Ascending aorta (tissue), 2 donors: ENCODE measurements around the gene NLRC3. TPM values are rescaled to one million over a fixed set of nuclear protein-coding genes. Genes with fewer than 3 reads are reported as not detected.

Source experiments
- DNase-seq, 2 donors: peaks; one replicate each; pipeline ENCODE4 v3.0.0-alpha.2; 2019; ENCODE audit warnings: low spot score in 2 of 2
- H3K27ac ChIP-seq, 2 donors: fragments of 200-600 bp; sonication (generic); one replicate each; pipeline ENCODE4 v1.5.1; 2016 to 2017; ENCODE audit warnings: mild to moderate bottlenecking in 1 of 2
- H3K27me3 ChIP-seq: fragments of 200-600 bp; sonication (generic); one replicate; pipeline ENCODE4 v1.5.1; 2017
- H3K36me3 ChIP-seq, 2 donors: fragments of 200-600 bp; sonication (generic); one replicate each; pipeline ENCODE4 v1.5.1; 2016
- H3K4me1 ChIP-seq, 2 donors: fragments of 200-600 bp; sonication (generic); one replicate each; pipeline ENCODE4 v1.5.1; 2016 to 2017; ENCODE audit warnings: mild to moderate bottlenecking in 1 of 2
- H3K4me3 ChIP-seq, 2 donors: fragments of 200-600 bp; sonication (generic); one replicate each; pipeline ENCODE4 v1.5.1; 2016 to 2017; ENCODE audit warnings: mild to moderate bottlenecking in 1 of 2
- H3K9me3 ChIP-seq, 2 donors: fragments of 200-600 bp; sonication (generic); one replicate each; pipeline ENCODE4 v1.5.1; 2016
- CTCF ChIP-seq, 3 experiments: fragments of 200-600 bp in 2 of 3; fragments of 450-650 bp in 1 of 3; sonication (generic) in 2 of 3; IDR thresholded peaks; one replicate each; pipeline ENCODE4 v1.5.1; 2016 to 2019; ENCODE audit warnings: antibody characterized with exemption in 3 of 3, mild to moderate bottlenecking in 1 of 3, moderate library complexity in 1 of 3
- intact Hi-C: fragments of 100-400 bp; cut with DNase I; formaldehyde crosslinking; loops from one replicate; pipeline ENCODE4 v1.15.1; 2023
- total RNA-seq: library from RNA; depleted of rRNA; stranded (reverse); fragments of >200 nt; gene quantifications from one replicate; pipeline ENCODE4 v1.1.0, GENCODE V29; 2016

NLRC3 gene
- total RNA-seq, 1 donor from 2014 or later, result 2.1 TPM

DNA sequence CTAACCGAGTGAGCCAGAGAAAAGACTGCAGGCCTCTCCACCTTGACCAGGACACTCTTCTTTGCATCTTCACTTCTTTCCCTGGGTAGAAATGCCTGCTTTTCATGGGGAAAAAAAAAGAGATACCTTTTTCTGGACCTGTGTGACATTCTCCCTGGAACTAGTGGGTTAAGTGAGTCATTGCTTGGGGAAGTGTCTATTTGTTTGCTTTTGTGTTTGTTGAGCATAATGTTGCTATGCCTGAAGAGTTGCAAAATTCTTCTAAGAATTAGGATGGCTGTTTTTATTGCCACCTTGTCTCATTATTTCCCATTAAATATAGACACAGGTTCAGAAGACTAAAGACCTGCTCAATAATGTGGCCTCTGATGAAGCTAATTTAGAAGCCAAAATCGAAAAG lies 57.6 kb downstream of the NLRC3 start:
- no peak for TF ChIP-seq CTCF (IDR thresholded peaks at IDR 0.05)
- no peaks in the 10 kb centered on the region for H3K9me3 ChIP-seq
- no peak overlapping the region for H3K4me3 ChIP-seq
- H3K4me1 ChIP-seq, result peaks cover 0 to 5% of the 10 kb centered on the region in 2 donors
- no peak for DNase-seq
- peaks cover 25 to 46% of the 10 kb centered on the region in 2 donors for H3K36me3 ChIP-seq
- no peaks in the 10 kb centered on the region for H3K27me3 ChIP-seq
- peak overlapping the region; percentile 70 to 83 for H3K27ac ChIP-seq
- intact Hi-C loops, result no loop called here

DNA sequence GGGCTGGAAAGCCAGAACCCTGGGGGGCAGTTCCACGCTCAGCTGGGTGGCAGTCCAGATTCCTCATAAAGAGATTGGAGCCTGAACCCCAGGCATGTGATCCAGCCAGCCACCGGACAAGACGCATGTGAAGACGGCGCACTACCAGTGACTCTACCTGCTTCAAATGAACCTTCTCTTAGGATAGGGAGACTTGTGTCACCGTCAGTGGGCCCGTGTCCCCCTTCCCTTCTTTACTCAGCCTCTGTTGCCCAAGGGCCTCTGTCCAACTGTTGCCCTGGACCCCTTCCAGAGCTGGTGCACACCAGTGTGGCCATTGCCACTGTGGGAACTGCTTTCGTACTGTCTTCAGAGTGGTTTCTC lies 58.2 kb downstream of the NLRC3 start:
- no peak for TF ChIP-seq CTCF (IDR thresholded peaks at IDR 0.05)
- Histone ChIP-seq H3K36me3 (peaks cover 29 to 48% of the 10 kb centered on the region in 2 donors), H3K9me3 (no peaks in the 10 kb centered on the region), H3K4me3 (no peak overlapping the region), H3K27ac (no peak overlapping the region), H3K4me1 (peaks cover 0 to 5% of the 10 kb centered on the region in 2 donors), H3K27me3 (no peaks in the 10 kb centered on the region)
- no peak for DNase-seq
- intact Hi-C loops, result no loop called here

GRCh38 chr16:3518292-3518985 lies 58.8 kb downstream of the NLRC3 start:
- Histone ChIP-seq H3K36me3 (peaks cover 28 to 47% of the 10 kb centered on the region in 2 donors), H3K4me1 (peaks cover 0 to 5% of the 10 kb centered on the region in 2 donors), H3K9me3 (no peaks in the 10 kb centered on the region), H3K27me3 (no peaks in the 10 kb centered on the region), H3K4me3 (no peak overlapping the region), H3K27ac (no peak overlapping the region)
- no peak for DNase-seq
- intact Hi-C loops, result no loop called here
- no peak for TF ChIP-seq CTCF (IDR thresholded peaks at IDR 0.05)

- Histone ChIP-seq H3K27ac (no peak overlapping the region), H3K36me3 (peaks cover 40 to 67% of the 10 kb centered on the region in 2 donors), H3K9me3 (no peaks in the 10 kb centered on the region), H3K4me3 (no peak overlapping the region), H3K4me1 (peaks cover 0 to under 1% of the 10 kb centered on the region in 2 donors), H3K27me3 (no peaks in the 10 kb centered on the region)
- DNase-seq, result no peak
- no peak for TF ChIP-seq CTCF (IDR thresholded peaks at IDR 0.05)
- intact Hi-C loops, result no loop called here
These were observed 61.3 kb downstream of the NLRC3 start for GRCh38 chr16:3515897-3516296.

DNA sequence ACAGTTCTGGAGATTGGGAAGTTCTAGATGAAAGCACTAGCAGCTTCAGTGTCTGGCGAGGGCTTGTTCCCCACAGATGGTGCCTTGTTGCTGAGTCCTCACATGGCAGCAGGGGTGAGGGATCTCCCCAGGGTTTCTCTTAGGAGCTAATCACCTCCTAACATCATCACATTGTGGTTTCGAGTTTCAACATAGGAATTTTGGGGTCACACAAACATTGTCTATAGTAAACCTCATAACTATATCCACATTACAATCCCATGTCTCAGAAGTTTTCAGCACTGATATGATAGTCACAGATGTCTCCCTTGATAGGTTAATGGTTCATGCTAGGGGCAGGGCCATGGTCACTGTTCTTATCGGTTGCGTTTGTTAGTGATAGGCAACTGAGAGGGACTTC lies 62.6 kb downstream of the NLRC3 start:
- Histone ChIP-seq H3K4me3 (no peak overlapping the region), H3K27ac (no peak overlapping the region), H3K36me3 (peaks cover 50 to 80% of the 10 kb centered on the region in 2 donors), H3K4me1 (no peaks in the 10 kb centered on the region), H3K9me3 (no peaks in the 10 kb centered on the region), H3K27me3 (no peaks in the 10 kb centered on the region)
- no peak for DNase-seq
- intact Hi-C loops, result no loop called here
- TF ChIP-seq CTCF (IDR thresholded peaks at IDR 0.05), result no peak
